SK-N-SH (cell line): ENCODE measurements around the gene KIF6. TPM values are rescaled to one million over a fixed set of nuclear protein-coding genes. Genes with fewer than 3 reads are reported as not detected.

Experiments used
- CTCF ChIA-PET: fragments of 300-600, 350-600 bp; formaldehyde crosslinking; extraction: SDS; loops from one replicate; lab custom pipeline; 2021; lab: Yijun Ruan, JAX
- POLR2A ChIA-PET: fragments of 350-600 bp; sonication (Branson Sonifier 250); formaldehyde crosslinking; extraction: SDS; loops from one replicate; lab custom pipeline; 2020; ENCODE audit warnings: antibody characterized with exemption, inconsistent platforms; lab: Yijun Ruan, JAX
- DNase-seq: peaks from one replicate; pipeline ENCODE4 v3.0.0; 2012
- H2AFZ ChIP-seq: fragments of 200-600 bp; sonication (generic); 2 replicates; pipeline ENCODE4 v1.8.1; 2016; ENCODE audit warnings: antibody characterized with exemption, mild to moderate bottlenecking, low read depth
- H3F3A ChIP-seq: fragments of 200-600 bp; sonication (generic); replicated peaks from 2 replicates; pipeline ENCODE3; 2016; ENCODE audit warnings: antibody characterized with exemption, mild to moderate bottlenecking; ENCODE audit not compliant: insufficient read depth
- H3K27ac ChIP-seq, 2 experiments: fragments of 200-500 bp in 1 of 2; fragments of 200-600 bp in 1 of 2; sonication (Bioruptor generic) in 1 of 2; sonication (generic), shearing (Covaris generic) in 1 of 2; 2 replicates each; pipeline versions ENCODE4 v1.5.1 to v1.6.1; 2014 to 2016; ENCODE audit warnings: low read depth in 2 of 2, inconsistent platforms in 1 of 2, low read length in 1 of 2, mild to moderate bottlenecking in 1 of 2, mixed read lengths in 1 of 2
- H3K27me3 ChIP-seq: fragments of 200-600 bp; sonication (generic), shearing (Covaris generic); 2 replicates; pipeline ENCODE4 v1.6.1; 2016; ENCODE audit warnings: mixed run types; ENCODE audit not compliant: insufficient read depth
- H3K36me3 ChIP-seq, 2 experiments: fragments of 200-500 bp in 1 of 2; fragments of 200-600 bp in 1 of 2; sonication (Bioruptor generic) in 1 of 2; sonication (generic) in 1 of 2; replicated peaks in 1 of 2; 2 replicates each; pipeline versions ENCODE3 to v1.5.1; 2014 to 2016; ENCODE audit warnings: low read length in 1 of 2, mild to moderate bottlenecking in 1 of 2; ENCODE audit not compliant: insufficient read depth in 2 of 2, control insufficient read depth in 1 of 2
- H3K4me1 ChIP-seq, 2 experiments: fragments of 200-500 bp in 1 of 2; fragments of 200-600 bp in 1 of 2; sonication (Bioruptor generic) in 1 of 2; sonication (generic), shearing (Covaris generic) in 1 of 2; 2 replicates each; pipeline versions ENCODE4 v1.5.1 to v1.6.1; 2014 to 2016; ENCODE audit warnings: low read depth in 1 of 2, low read length in 1 of 2, mixed run types in 1 of 2; ENCODE audit not compliant: insufficient read depth in 2 of 2, control insufficient read depth in 1 of 2
- H3K4me2 ChIP-seq: fragments of 200-600 bp; sonication (generic), shearing (Covaris generic); 2 replicates; pipeline ENCODE4 v1.6.1; 2017; ENCODE audit warnings: mixed run types
- H3K4me3 ChIP-seq, 2 experiments: fragments of 200-500 bp in 1 of 2; fragments of 200-600 bp in 1 of 2; sonication (Bioruptor generic) in 1 of 2; sonication (generic), shearing (Covaris generic) in 1 of 2; 2 replicates each; pipeline versions ENCODE4 v1.5.1 to v1.8.1; 2014 to 2016; ENCODE audit warnings: low read depth in 2 of 2, inconsistent platforms in 1 of 2, low read length in 1 of 2, mild to moderate bottlenecking in 1 of 2, mixed read lengths in 1 of 2, moderate library complexity in 1 of 2
- H3K79me2 ChIP-seq: fragments of 200-600 bp; sonication (generic); 2 replicates; pipeline ENCODE4 v1.8.1; 2017; ENCODE audit warnings: mild to moderate bottlenecking; ENCODE audit not compliant: insufficient read depth
- H3K9ac ChIP-seq: fragments of 200-600 bp; sonication (generic); 2 replicates; pipeline ENCODE4 v1.6.1; 2017; ENCODE audit warnings: mixed run types
- H3K9me2 ChIP-seq: fragments of 200-600 bp; sonication (generic); 2 replicates; pipeline ENCODE4 v1.6.1; 2017; ENCODE audit warnings: mixed run types
- H3K9me3 ChIP-seq: fragments of 200-600 bp; sonication (generic); 2 replicates; pipeline ENCODE4 v1.6.1; 2017; ENCODE audit warnings: mixed run types, mild to moderate bottlenecking, moderate library complexity
- H4K20me1 ChIP-seq: fragments of 200-600 bp; sonication (generic); 2 replicates; pipeline ENCODE4 v1.6.1; 2017; ENCODE audit warnings: mild to moderate bottlenecking, mixed run types; ENCODE audit not compliant: insufficient read depth
- CHD2 ChIP-seq: fragments of 150-350 bp; IDR thresholded peaks from 2 replicates; pipeline ENCODE4 v1.6.1; 2018; ENCODE audit warnings: low read length; ENCODE audit not compliant: partially characterized antibody
- CTCF ChIP-seq: fragments of 200-600 bp; sonication (generic); IDR thresholded peaks from 2 replicates; pipeline ENCODE4 v1.6.1; 2017; ENCODE audit warnings: antibody characterized with exemption, mild to moderate bottlenecking, moderate library complexity
- EP300 ChIP-seq, 2 experiments: IDR thresholded peaks; 2 replicates each; pipeline versions ENCODE4 v1.4.0 to v1.6.1; 2012; ENCODE audit warnings: borderline replicate concordance in 1 of 2, low read depth in 1 of 2, low read length in 1 of 2
- FOSL2 ChIP-seq: IDR thresholded peaks from 2 replicates; pipeline ENCODE4 v1.4.0; 2012; ENCODE audit warnings: low read depth, mild to moderate bottlenecking, moderate library complexity, borderline replicate concordance
- GATA2 ChIP-seq: sonication (generic); formaldehyde crosslinking; IDR thresholded peaks from 2 replicates; pipeline ENCODE4 v1.5.0; 2020; ENCODE audit warnings: mild to moderate bottlenecking, missing genetic modification reagents
- JUND ChIP-seq: IDR thresholded peaks from 2 replicates; pipeline ENCODE4 v1.4.0; 2012
- MAX ChIP-seq: IDR thresholded peaks from 2 replicates; pipeline ENCODE4 v1.4.0; 2012; ENCODE audit warnings: low read depth
- MXI1 ChIP-seq: IDR thresholded peaks from 2 replicates; pipeline ENCODE4 v1.6.1; 2012; ENCODE audit warnings: mild to moderate bottlenecking, low read depth, low read length, improper control_type of control experiment
- TCF12 ChIP-seq: IDR thresholded peaks from 2 replicates; pipeline ENCODE4 v1.4.0; 2012
- USF1 ChIP-seq: IDR thresholded peaks from 2 replicates; pipeline ENCODE4 v1.4.0; 2012; ENCODE audit warnings: low read depth, borderline replicate concordance
- USF2 ChIP-seq: fragments of 150-350 bp; IDR thresholded peaks from 2 replicates; pipeline ENCODE4 v1.6.1; 2017; ENCODE audit warnings: antibody characterized with exemption, low read length, low read depth, borderline replicate concordance
- YY1 ChIP-seq: IDR thresholded peaks from 2 replicates; pipeline ENCODE4 v1.4.0; 2012; ENCODE audit warnings: low read depth, mild to moderate bottlenecking
- ZBTB33 ChIP-seq: IDR thresholded peaks from 2 replicates; pipeline ENCODE4 v1.4.0; 2012; ENCODE audit warnings: low read depth, borderline replicate concordance
- WGBS: methylation state at CpG from one replicate; pipeline ENCODE4 v1.1.6; 2017; ENCODE audit warnings: low lambda C conversion rate; 5-methylcytosine and 5-hydroxymethylcytosine counted together
- polyA plus RNA-seq, 3 experiments: library from polyadenylated mRNA; depleted of rRNA; stranded (reverse); fragments of >200 nt; gene quantifications; 2 replicates each; pipeline ENCODE4 v1.2.3, GENCODE V29; 2012

The KIF6 gene
- polyA plus RNA-seq, 1 of the 3 experiments (the other 2 are of a cell fraction): 0.13 TPM

DNA sequence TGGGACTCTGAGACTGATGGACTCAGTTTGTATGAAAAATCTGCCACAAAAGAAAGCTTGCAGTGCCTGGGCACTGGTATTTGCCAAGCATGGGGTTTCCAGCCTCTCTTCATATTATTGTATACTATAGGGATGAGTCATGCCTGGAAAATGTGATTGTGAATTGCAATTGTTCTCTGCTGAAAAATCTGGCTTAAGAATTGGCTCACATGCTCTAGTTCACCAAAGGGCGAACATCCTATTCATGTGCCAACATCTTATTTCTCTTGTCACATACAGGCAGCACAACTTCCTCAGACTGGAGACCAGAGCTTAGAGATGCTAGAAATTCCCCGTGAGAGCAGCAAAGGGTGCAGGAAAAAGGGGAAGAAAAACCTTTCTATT lies 299.1 kb downstream of the KIF6 start:
- Histone ChIP-seq H4K20me1 (no peaks in the 10 kb centered on the region), H3K9ac (no peak overlapping the region), H2AFZ (peak overlapping the region; percentile 57; the same call in 1 of the 2 replicates), H3K4me3 (no peak overlapping the region), H3K4me1 (peaks cover 10 to 15% of the 10 kb centered on the region in 2 experiments; a peak in 3 of 4 replicates), H3K4me2 (0 out of 2 replicates have a peak overlapping the region, but pooled peaks have one; percentile 25), H3K27ac (peak overlapping the region in 1 of 2 experiments; percentile 48; a peak in 2 of 4 replicates), H3K9me2 (no peaks in the 10 kb centered on the region), H3F3A (no peaks in the 10 kb centered on the region), H3K27me3 (no peaks in the 10 kb centered on the region), H3K9me3 (no peaks in the 10 kb centered on the region), H3K36me3 (no peaks in the 10 kb centered on the region), H3K79me2 (no peaks in the 10 kb centered on the region)
- TF ChIP-seq GATA2 (CRISPR knock-in tag): no peak
- no peak for TF ChIP-seq MXI1
- no peak for TF ChIP-seq TCF12
- no peak for TF ChIP-seq CTCF
- TF ChIP-seq JUND: peak; percentile 32; the same call in 1 of the 2 replicates
- TF ChIP-seq YY1: no peak
- no peak for TF ChIP-seq USF1
- no peak for TF ChIP-seq USF2
- TF ChIP-seq CHD2: no peak
- no peak for TF ChIP-seq ZBTB33
- TF ChIP-seq MAX: no peak
- TF ChIP-seq EP300 (IDR thresholded peaks at IDR 0.05; ENCODE audit: borderline replicate concordance in 1 of 2, low read depth in 1 of 2, low read length in 1 of 2): no peak
- peak; percentile 29; the same call in 1 of the 2 replicates for TF ChIP-seq FOSL2
- ChIA-PET POLR2A (no interaction called here), CTCF (no interaction called here)
- WGBS: 22% methylated on average over 2 of the region's 2 CpGs
- no peak for DNase-seq
